ENCODE data around the gene ZNF76.
A peak's percentile ranks its signal among the peaks of the same experiment; 100 is the strongest.

The ZNF76 gene

GRCh38 chr6:35342258-35343091 lies 82.9 kb downstream of the ZNF76 start, which contains the start of gene PPARD:
PPARD (plus strand) TSS chr6:35342558; CDS start chr6:35411088, 68,530 bp downstream.
- Histone ChIP-seq H3K36me3 (replicated peaks; ENCODE audit: low read depth, low read length) (peaks cover 4% of the 10 kb centered on the region), H3K79me2 (ENCODE audit: low read length) (0 out of 2 replicates have a peak, but pooled peaks cover 3% of the 10 kb centered on the region), H3K4me2 (ENCODE audit: low read length) (peak within 1 kb of the TSS; percentile 88), H3K27me3 (ENCODE audit: low read depth, low read length) (no peaks in the 10 kb centered on the region), H2AFZ (ENCODE audit: low read depth, low read length) (no peak within 1 kb of the TSS; the same call in 1 of the 2 replicates), H3K27ac (ENCODE audit: low read length) (no peak within 1 kb of the TSS), H3K9me3 (ENCODE audit: insufficient read depth, low read length) (no peaks in the 10 kb centered on the region), H3K9ac (ENCODE audit: low read length) (peak within 1 kb of the TSS; percentile 56), H3K4me1 (ENCODE audit: low read length) (peaks cover 12% of the 10 kb centered on the region), H3K4me3 (ENCODE audit: low read length) (peak within 1 kb of the TSS; percentile 88), H4K20me1 (ENCODE audit: insufficient read depth, low read length) (peaks cover 3% of the 10 kb centered on the region; the same call in 1 of the 2 replicates)
- TF ChIP-seq CTCF (IDR thresholded peaks at IDR 0.05; ENCODE audit: low read depth, low read length) (peak; percentile 76), EZH2phosphoT487 (IDR thresholded peaks at IDR 0.05; ENCODE audit: low read depth) (no peak)

GRCh38 chr6:35343092-35343834 lies 83.7 kb downstream of the ZNF76 start:
- Histone ChIP-seq H3K4me3 (ENCODE audit: low read length) (peak overlapping the region; percentile 88), H3K9ac (ENCODE audit: low read length) (peak overlapping the region; percentile 56), H3K79me2 (ENCODE audit: low read length) (0 out of 2 replicates have a peak, but pooled peaks cover 3% of the 10 kb centered on the region), H3K4me1 (ENCODE audit: low read length) (peaks cover 16% of the 10 kb centered on the region), H3K27ac (ENCODE audit: low read length) (no peak overlapping the region), H2AFZ (ENCODE audit: low read depth, low read length) (no peak overlapping the region), H3K27me3 (ENCODE audit: low read depth, low read length) (no peaks in the 10 kb centered on the region), H4K20me1 (ENCODE audit: insufficient read depth, low read length) (peaks cover 3% of the 10 kb centered on the region; the same call in 1 of the 2 replicates), H3K36me3 (replicated peaks; ENCODE audit: low read depth, low read length) (peaks cover 4% of the 10 kb centered on the region), H3K4me2 (ENCODE audit: low read length) (peak overlapping the region; percentile 88), H3K9me3 (ENCODE audit: insufficient read depth, low read length) (no peaks in the 10 kb centered on the region)
- no peak for TF ChIP-seq EZH2phosphoT487 (IDR thresholded peaks at IDR 0.05; ENCODE audit: low read depth)
- no peak for TF ChIP-seq CTCF (IDR thresholded peaks at IDR 0.05; ENCODE audit: low read depth, low read length)

- Histone ChIP-seq H3K9ac (ENCODE audit: low read length) (no peak overlapping the region), H3K79me2 (ENCODE audit: low read length) (0 out of 2 replicates have a peak, but pooled peaks cover 3% of the 10 kb centered on the region)
These were observed 84.5 kb downstream of the ZNF76 start for GRCh38 chr6:35343835-35344550.

More at GRCh38 chr6:35343835-35344550, 84.5 kb downstream of the ZNF76 start:
- peak overlapping the region; percentile 88 for H3K4me3 ChIP-seq (ENCODE audit: low read length)
- no peaks in the 10 kb centered on the region for H3K9me3 ChIP-seq (ENCODE audit: insufficient read depth, low read length)
- TF ChIP-seq CTCF (IDR thresholded peaks at IDR 0.05; ENCODE audit: low read depth, low read length) (no peak), EZH2phosphoT487 (IDR thresholded peaks at IDR 0.05; ENCODE audit: low read depth) (no peak)
- H3K27ac ChIP-seq (ENCODE audit: low read length): no peak overlapping the region
- H3K36me3 ChIP-seq (replicated peaks; ENCODE audit: low read depth, low read length): peaks cover 4% of the 10 kb centered on the region
- peaks cover 23% of the 10 kb centered on the region for H3K4me1 ChIP-seq (ENCODE audit: low read length)
- peak overlapping the region; percentile 88 for H3K4me2 ChIP-seq (ENCODE audit: low read length)
- H3K27me3 ChIP-seq (ENCODE audit: low read depth, low read length): no peaks in the 10 kb centered on the region
- H4K20me1 ChIP-seq (ENCODE audit: insufficient read depth, low read length): peaks cover 3% of the 10 kb centered on the region; the same call in 1 of the 2 replicates
- no peak overlapping the region for H2AFZ ChIP-seq (ENCODE audit: low read depth, low read length)

All from OCI-LY3 (cell line).